HepG2 (cell line): ENCODE results near the gene KRCC1. TPM values are rescaled to one million over a fixed set of nuclear protein-coding genes. Genes with fewer than 3 reads are reported as not detected.

Source experiments
- ATAC-seq: fragments of 200-7000 bp; cut with Tn5 transposase; 3 replicates; pipeline ENCODE4 v1.9.1; 2020; ENCODE audit warnings: mild to moderate bottlenecking, moderate library complexity
- BruUV-seq: library from RNA; stranded (reverse); fragments of 400-500 nt; replicated peaks from 2 replicates; lab custom pipeline; 2021; lab: Mats Ljungman, UMichigan
- CTCF ChIA-PET: fragments of 300-600 bp; formaldehyde crosslinking; extraction: SDS; loops from one replicate; lab custom pipeline; 2021; ENCODE audit warnings: low total read pairs, inconsistent platforms, low intra/inter-chr PET ratio; lab: Yijun Ruan, JAX
- POLR2A ChIA-PET: fragments of 350-600 bp; sonication (Branson Sonifier 250); formaldehyde crosslinking; loops from one replicate; lab custom pipeline; 2020; ENCODE audit warnings: antibody characterized with exemption, inconsistent platforms; lab: Yijun Ruan, JAX
- DNase-seq: peaks from one replicate; pipeline ENCODE4 v3.0.0-alpha.2; 2015; ENCODE audit warnings: low spot score
- FAIRE-seq: peaks from 3 replicates; lab custom pipeline; 2011; peaks lifted over from hg19 to GRCh38; lab: Jason Lieb, UNC
- H2AFZ ChIP-seq: one replicate; pipeline ENCODE4 v1.6.1; 2011; ENCODE audit warnings: low read length, inconsistent platforms
- H3K27ac ChIP-seq: fragments of 300-600 bp; 3 replicates; pipeline ENCODE4 v1.8.0; 2011; ENCODE audit warnings: mixed run types, mild to moderate bottlenecking, mixed read lengths, low read length, inconsistent platforms; ENCODE audit not compliant: insufficient read depth; ENCODE audit errors: extremely low read length
- H3K27me3 ChIP-seq, 2 experiments: fragments of 200-600 bp in 1 of 2; 2 replicates in 1 of 2; 3 replicates in 1 of 2; pipeline versions ENCODE4 v1.6.0 to v1.8.0; 2011; ENCODE audit warnings: low read length in 2 of 2, mild to moderate bottlenecking in 2 of 2, moderate library complexity in 2 of 2, inconsistent platforms in 1 of 2; ENCODE audit not compliant: insufficient read depth in 2 of 2, control insufficient read depth in 1 of 2
- H3K36me3 ChIP-seq, 2 experiments: fragments of 200-600 bp in 1 of 2; replicated peaks in 1 of 2; 2 replicates in 1 of 2; 3 replicates in 1 of 2; pipeline versions ENCODE4 v1.5.1 to v1.8.0; 2011; ENCODE audit warnings: low read length in 2 of 2, inconsistent platforms in 1 of 2; ENCODE audit not compliant: insufficient read depth in 2 of 2, control insufficient read depth in 1 of 2
- H3K4me1 ChIP-seq: 2 replicates; pipeline ENCODE4 v1.5.1; 2012; ENCODE audit warnings: low read length, inconsistent platforms; ENCODE audit not compliant: insufficient read depth
- H3K4me2 ChIP-seq: 2 replicates; pipeline ENCODE4 v1.6.0; 2011; ENCODE audit warnings: low read depth, low read length, inconsistent platforms
- H3K4me3 ChIP-seq, 3 experiments: fragments of 200-600 bp in 1 of 3; sonication (generic), shearing (Covaris generic) in 1 of 3; replicated peaks in 1 of 3; 2 replicates each; pipeline ENCODE4 v1.5.1; 2011 to 2016; ENCODE audit warnings: low read length in 3 of 3, inconsistent platforms in 2 of 3, low read depth in 2 of 3, mild to moderate bottlenecking in 2 of 3, control low read depth in 1 of 3, mixed read lengths in 1 of 3; ENCODE audit not compliant: insufficient read depth in 1 of 3
- H3K79me2 ChIP-seq: one replicate; pipeline ENCODE4 v1.6.1; 2011; ENCODE audit warnings: low read length, inconsistent platforms; ENCODE audit not compliant: insufficient read depth
- H3K9ac ChIP-seq: 2 replicates; pipeline ENCODE4 v1.6.0; 2011; ENCODE audit warnings: mild to moderate bottlenecking, low read depth, low read length, inconsistent platforms; ENCODE audit not compliant: insufficient read depth
- H3K9me3 ChIP-seq: 2 replicates; pipeline ENCODE4 v1.5.1; 2012; ENCODE audit warnings: mild to moderate bottlenecking, low read length
- H4K20me1 ChIP-seq: 2 replicates; pipeline ENCODE4 v1.6.0; 2011; ENCODE audit warnings: inconsistent platforms, mild to moderate bottlenecking, low read length, moderate library complexity; ENCODE audit not compliant: insufficient read depth
- ATAD3A ChIP-seq: sonication (generic); formaldehyde crosslinking; IDR thresholded peaks from 2 replicates; pipeline ENCODE4 v1.4.0; 2020; ENCODE audit warnings: missing genetic modification reagents
- KDM4B ChIP-seq: sonication (generic); formaldehyde crosslinking; IDR thresholded peaks from 2 replicates; pipeline ENCODE4 v1.4.0; 2020; ENCODE audit warnings: missing genetic modification reagents
- MED1 ChIP-seq: sonication (generic); formaldehyde crosslinking; IDR thresholded peaks from 2 replicates; pipeline ENCODE4 v1.4.0; 2020; ENCODE audit warnings: missing genetic modification reagents
- NCOA1 ChIP-seq: sonication (generic); formaldehyde crosslinking; IDR thresholded peaks from 2 replicates; pipeline ENCODE4 v1.9.0; 2021; ENCODE audit warnings: missing genetic modification reagents
- NFKB2 ChIP-seq: sonication (generic); formaldehyde crosslinking; IDR thresholded peaks from 2 replicates; pipeline ENCODE4 v1.4.0; 2020; ENCODE audit warnings: missing genetic modification reagents, borderline replicate concordance
- NFKBIZ ChIP-seq: IDR thresholded peaks from 2 replicates; pipeline ENCODE4 v1.6.1; 2018; ENCODE audit warnings: missing genetic modification reagents, missing compliant biosample characterization
- TCF12 ChIP-seq, 2 experiments: fragments of 450-650 bp in 1 of 2; sonication (generic) in 1 of 2; formaldehyde crosslinking in 1 of 2; IDR thresholded peaks; 2 replicates each; pipeline versions ENCODE4 v1.6.1 to v1.8.0; 2017 to 2022; ENCODE audit warnings: antibody characterized with exemption in 1 of 2, mild to moderate bottlenecking in 1 of 2, missing genetic modification reagents in 1 of 2, moderate library complexity in 1 of 2
- ZNF326 ChIP-seq: sonication (generic); formaldehyde crosslinking; IDR thresholded peaks from 2 replicates; pipeline ENCODE4 v1.4.0; 2020; ENCODE audit warnings: missing genetic modification reagents, borderline replicate concordance
- ZNF652 ChIP-seq: IDR thresholded peaks from 2 replicates; pipeline ENCODE4 v1.6.1; 2016; ENCODE audit warnings: low read depth, borderline replicate concordance
- ZNF850 ChIP-seq: sonication (generic); formaldehyde crosslinking; conservative IDR thresholded peaks from 2 replicates; pipeline ENCODE4 v1.9.0; 2021; ENCODE audit warnings: mild to moderate bottlenecking, missing genetic modification reagents
- WGBS: methylation state at CpG from one replicate; pipeline ENCODE4 v1.1.6; 2017; ENCODE audit warnings: low lambda C conversion rate; 5-methylcytosine and 5-hydroxymethylcytosine counted together
- in situ Hi-C: cut with HindIII; loops from 2 replicates; pipeline ENCODE4 v1.10.0; 2017; ENCODE audit warnings: low pct_unique_long_range_greater_than_20kb; ENCODE audit not compliant: extremely low pct_ligation_motif_present
- intact Hi-C: fragments of 100-400 bp; cut with micrococcal nuclease; formaldehyde crosslinking; loops from one replicate; pipeline ENCODE4 v1.10.0; 2022; ENCODE audit not compliant: unreplicated experiment
- polyA plus RNA-seq, 8 experiments: library from polyadenylated mRNA; depleted of rRNA in 3 of 8; stranded (reverse) in 7 of 8; unstranded in 1 of 8; fragments of >200 nt; fragmentation: Illumina TruSeq in 4 of 8; extraction: Trizol in 4 of 8; gene quantifications; 2 replicates each; pipeline versions ENCODE4 v1.2.1 to v1.2.3, GENCODE V29; 2011 to 2016; ENCODE audit warnings: low read depth in 4 of 8, missing spikeins in 1 of 8, mixed read lengths in 1 of 8; ENCODE audit not compliant: insufficient read depth in 1 of 8
- total RNA-seq, 5 experiments: library from RNA; depleted of rRNA; stranded (reverse); fragments of >200 nt; fragmentation: Illumina TruSeq; extraction: Trizol; gene quantifications; 2 replicates each; pipeline ENCODE4 v1.2.3, GENCODE V29; 2016; ENCODE audit warnings: low read depth in 1 of 5
- TF ChIP-seq, protein P1 (sequence below): sonication (generic); formaldehyde crosslinking; IDR thresholded peaks from 2 replicates; pipeline ENCODE4 v1.5.1; 2020; ENCODE audit warnings: mild to moderate bottlenecking, moderate library complexity, missing genetic modification reagents
- TF ChIP-seq, protein P2 (sequence below): sonication (generic); formaldehyde crosslinking; IDR thresholded peaks from 2 replicates; pipeline ENCODE4 v1.4.0; 2020; ENCODE audit warnings: missing genetic modification reagents
- TF ChIP-seq, protein P3 (sequence below): sonication (generic); formaldehyde crosslinking; IDR thresholded peaks from 2 replicates; pipeline ENCODE4 v1.8.0; 2022; ENCODE audit warnings: missing genetic modification reagents, mild to moderate bottlenecking, moderate library complexity, borderline replicate concordance
- TF ChIP-seq, protein P4 (sequence below): sonication (generic); formaldehyde crosslinking; IDR thresholded peaks from 2 replicates; pipeline ENCODE4 v1.9.0; 2021; ENCODE audit warnings: missing genetic modification reagents, mild to moderate bottlenecking, borderline replicate concordance
- TF ChIP-seq, protein P5 (sequence below): sonication (generic); formaldehyde crosslinking; IDR thresholded peaks from 2 replicates; pipeline ENCODE4 v1.8.0; 2022; ENCODE audit warnings: mild to moderate bottlenecking, missing genetic modification reagents, moderate library complexity

The KRCC1 gene
- total and polyA plus RNA-seq, 2 of the 13 experiments (the other 11 are each of a cell fraction or from before 2014, with no cell fraction given) = 6.5 to 7.7 TPM

DNA sequence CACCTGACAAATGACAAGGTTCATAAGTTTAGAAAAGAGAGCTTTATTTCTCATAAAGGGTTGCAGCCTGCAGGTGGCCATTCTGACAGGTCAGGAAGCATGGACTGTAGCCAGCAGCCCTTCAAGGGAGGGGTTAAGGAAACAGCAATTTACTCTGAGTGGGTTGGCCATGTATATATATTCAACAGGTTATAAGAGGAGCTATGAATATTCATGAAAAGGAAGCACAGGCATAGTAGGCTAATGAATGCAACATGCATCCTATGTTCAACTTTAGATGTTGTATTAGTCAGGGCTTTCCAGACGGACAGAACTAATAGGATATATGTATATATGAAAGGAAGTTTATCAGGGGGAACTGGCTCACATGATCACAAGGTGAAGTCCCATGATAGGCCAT lies 59.8 kb downstream of the KRCC1 start:
- H3K27ac ChIP-seq = no peak overlapping the region
- in situ Hi-C loops (no loop called here), intact Hi-C loops (no loop called here)
- FAIRE-seq (no peak), DNase-seq (no peak), ATAC-seq (no peak)
- no peaks in the 10 kb centered on the region for H3K9me3 ChIP-seq
- no peaks in the 10 kb centered on the region for H3K79me2 ChIP-seq
- H2AFZ ChIP-seq = no peak overlapping the region
- H3K4me1 ChIP-seq = no peaks in the 10 kb centered on the region
- BruUV-seq = no TSS peak
- H3K4me3 ChIP-seq = no peak overlapping the region
- no peaks in the 10 kb centered on the region for H3K36me3 ChIP-seq
- no peak overlapping the region for H3K9ac ChIP-seq
- peaks cover 0 to 1% of the 10 kb centered on the region in 2 experiments; a peak in 1 of 5 replicates for H3K27me3 ChIP-seq
- POLR2A ChIA-PET = no interaction called here
- 35% methylated on average over 1 of the region's 1 CpG for WGBS
- H4K20me1 ChIP-seq = no peaks in the 10 kb centered on the region
- H3K4me2 ChIP-seq = no peak overlapping the region
- CTCF ChIA-PET = no interaction called here
- no peak for TF ChIP-seq TCF12 (IDR thresholded peaks at IDR 0.05)
- no peak for TF ChIP-seq TCF12 (CRISPR knock-in tag; IDR thresholded peaks at IDR 0.05)
- TF ChIP-seq, protein P1, sequence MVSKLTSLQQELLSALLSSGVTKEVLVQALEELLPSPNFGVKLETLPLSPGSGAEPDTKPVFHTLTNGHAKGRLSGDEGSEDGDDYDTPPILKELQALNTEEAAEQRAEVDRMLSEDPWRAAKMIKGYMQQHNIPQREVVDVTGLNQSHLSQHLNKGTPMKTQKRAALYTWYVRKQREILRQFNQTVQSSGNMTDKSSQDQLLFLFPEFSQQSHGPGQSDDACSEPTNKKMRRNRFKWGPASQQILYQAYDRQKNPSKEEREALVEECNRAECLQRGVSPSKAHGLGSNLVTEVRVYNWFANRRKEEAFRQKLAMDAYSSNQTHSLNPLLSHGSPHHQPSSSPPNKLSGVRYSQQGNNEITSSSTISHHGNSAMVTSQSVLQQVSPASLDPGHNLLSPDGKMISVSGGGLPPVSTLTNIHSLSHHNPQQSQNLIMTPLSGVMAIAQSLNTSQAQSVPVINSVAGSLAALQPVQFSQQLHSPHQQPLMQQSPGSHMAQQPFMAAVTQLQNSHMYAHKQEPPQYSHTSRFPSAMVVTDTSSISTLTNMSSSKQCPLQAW (CRISPR knock-in tag) = no peak
- TF ChIP-seq ZNF652 (CRISPR knock-in tag) = no peak
- TF ChIP-seq MED1 (CRISPR knock-in tag) = no peak
- TF ChIP-seq NFKBIZ (CRISPR knock-in tag) = no peak
- TF ChIP-seq, protein P2, sequence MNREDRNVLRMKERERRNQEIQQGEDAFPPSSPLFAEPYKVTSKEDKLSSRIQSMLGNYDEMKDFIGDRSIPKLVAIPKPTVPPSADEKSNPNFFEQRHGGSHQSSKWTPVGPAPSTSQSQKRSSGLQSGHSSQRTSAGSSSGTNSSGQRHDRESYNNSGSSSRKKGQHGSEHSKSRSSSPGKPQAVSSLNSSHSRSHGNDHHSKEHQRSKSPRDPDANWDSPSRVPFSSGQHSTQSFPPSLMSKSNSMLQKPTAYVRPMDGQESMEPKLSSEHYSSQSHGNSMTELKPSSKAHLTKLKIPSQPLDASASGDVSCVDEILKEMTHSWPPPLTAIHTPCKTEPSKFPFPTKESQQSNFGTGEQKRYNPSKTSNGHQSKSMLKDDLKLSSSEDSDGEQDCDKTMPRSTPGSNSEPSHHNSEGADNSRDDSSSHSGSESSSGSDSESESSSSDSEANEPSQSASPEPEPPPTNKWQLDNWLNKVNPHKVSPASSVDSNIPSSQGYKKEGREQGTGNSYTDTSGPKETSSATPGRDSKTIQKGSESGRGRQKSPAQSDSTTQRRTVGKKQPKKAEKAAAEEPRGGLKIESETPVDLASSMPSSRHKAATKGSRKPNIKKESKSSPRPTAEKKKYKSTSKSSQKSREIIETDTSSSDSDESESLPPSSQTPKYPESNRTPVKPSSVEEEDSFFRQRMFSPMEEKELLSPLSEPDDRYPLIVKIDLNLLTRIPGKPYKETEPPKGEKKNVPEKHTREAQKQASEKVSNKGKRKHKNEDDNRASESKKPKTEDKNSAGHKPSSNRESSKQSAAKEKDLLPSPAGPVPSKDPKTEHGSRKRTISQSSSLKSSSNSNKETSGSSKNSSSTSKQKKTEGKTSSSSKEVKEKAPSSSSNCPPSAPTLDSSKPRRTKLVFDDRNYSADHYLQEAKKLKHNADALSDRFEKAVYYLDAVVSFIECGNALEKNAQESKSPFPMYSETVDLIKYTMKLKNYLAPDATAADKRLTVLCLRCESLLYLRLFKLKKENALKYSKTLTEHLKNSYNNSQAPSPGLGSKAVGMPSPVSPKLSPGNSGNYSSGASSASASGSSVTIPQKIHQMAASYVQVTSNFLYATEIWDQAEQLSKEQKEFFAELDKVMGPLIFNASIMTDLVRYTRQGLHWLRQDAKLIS (CRISPR knock-in tag) = no peak
- TF ChIP-seq, protein P3, sequence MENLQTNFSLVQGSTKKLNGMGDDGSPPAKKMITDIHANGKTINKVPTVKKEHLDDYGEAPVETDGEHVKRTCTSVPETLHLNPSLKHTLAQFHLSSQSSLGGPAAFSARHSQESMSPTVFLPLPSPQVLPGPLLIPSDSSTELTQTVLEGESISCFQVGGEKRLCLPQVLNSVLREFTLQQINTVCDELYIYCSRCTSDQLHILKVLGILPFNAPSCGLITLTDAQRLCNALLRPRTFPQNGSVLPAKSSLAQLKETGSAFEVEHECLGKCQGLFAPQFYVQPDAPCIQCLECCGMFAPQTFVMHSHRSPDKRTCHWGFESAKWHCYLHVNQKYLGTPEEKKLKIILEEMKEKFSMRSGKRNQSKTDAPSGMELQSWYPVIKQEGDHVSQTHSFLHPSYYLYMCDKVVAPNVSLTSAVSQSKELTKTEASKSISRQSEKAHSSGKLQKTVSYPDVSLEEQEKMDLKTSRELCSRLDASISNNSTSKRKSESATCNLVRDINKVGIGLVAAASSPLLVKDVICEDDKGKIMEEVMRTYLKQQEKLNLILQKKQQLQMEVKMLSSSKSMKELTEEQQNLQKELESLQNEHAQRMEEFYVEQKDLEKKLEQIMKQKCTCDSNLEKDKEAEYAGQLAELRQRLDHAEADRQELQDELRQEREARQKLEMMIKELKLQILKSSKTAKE (CRISPR knock-in tag) = no peak
- TF ChIP-seq KDM4B (CRISPR knock-in tag) = no peak
- TF ChIP-seq, protein P4, sequence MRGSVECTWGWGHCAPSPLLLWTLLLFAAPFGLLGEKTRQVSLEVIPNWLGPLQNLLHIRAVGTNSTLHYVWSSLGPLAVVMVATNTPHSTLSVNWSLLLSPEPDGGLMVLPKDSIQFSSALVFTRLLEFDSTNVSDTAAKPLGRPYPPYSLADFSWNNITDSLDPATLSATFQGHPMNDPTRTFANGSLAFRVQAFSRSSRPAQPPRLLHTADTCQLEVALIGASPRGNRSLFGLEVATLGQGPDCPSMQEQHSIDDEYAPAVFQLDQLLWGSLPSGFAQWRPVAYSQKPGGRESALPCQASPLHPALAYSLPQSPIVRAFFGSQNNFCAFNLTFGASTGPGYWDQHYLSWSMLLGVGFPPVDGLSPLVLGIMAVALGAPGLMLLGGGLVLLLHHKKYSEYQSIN = no peak
- TF ChIP-seq, protein P5, sequence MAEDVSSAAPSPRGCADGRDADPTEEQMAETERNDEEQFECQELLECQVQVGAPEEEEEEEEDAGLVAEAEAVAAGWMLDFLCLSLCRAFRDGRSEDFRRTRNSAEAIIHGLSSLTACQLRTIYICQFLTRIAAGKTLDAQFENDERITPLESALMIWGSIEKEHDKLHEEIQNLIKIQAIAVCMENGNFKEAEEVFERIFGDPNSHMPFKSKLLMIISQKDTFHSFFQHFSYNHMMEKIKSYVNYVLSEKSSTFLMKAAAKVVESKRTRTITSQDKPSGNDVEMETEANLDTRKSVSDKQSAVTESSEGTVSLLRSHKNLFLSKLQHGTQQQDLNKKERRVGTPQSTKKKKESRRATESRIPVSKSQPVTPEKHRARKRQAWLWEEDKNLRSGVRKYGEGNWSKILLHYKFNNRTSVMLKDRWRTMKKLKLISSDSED (CRISPR knock-in tag) = no peak
- TF ChIP-seq NCOA1 (CRISPR knock-in tag) = no peak
- no peak for TF ChIP-seq NFKB2 (CRISPR knock-in tag)
- no peak for TF ChIP-seq ZNF326
- no peak for TF ChIP-seq ATAD3A
- no peak for TF ChIP-seq ZNF850 (CRISPR knock-in tag)
